Mucosa of descending colon (tissue), 3 donors: Measurements from ENCODE around the gene SIRPA. TPM values are rescaled to one million over a fixed set of nuclear protein-coding genes. Genes with fewer than 3 reads are reported as not detected.

Experiments
- ATAC-seq: fragments of 200-7000 bp; cut with Tn5 transposase; one replicate; pipeline ENCODE4 v1.9.1; 2020; ENCODE audit warnings: mild to moderate bottlenecking, moderate library complexity
- DNase-seq, 3 donors: peaks; one replicate each; pipeline ENCODE4 v3.0.0-alpha.2; 2020
- H3K36me3 ChIP-seq: fragments of 200-600 bp; one replicate; pipeline ENCODE4 v1.8.0; 2021; ENCODE audit warnings: low read depth, mild to moderate bottlenecking
- H3K4me1 ChIP-seq: fragments of 200-600 bp; one replicate; pipeline ENCODE4 v1.8.0; 2021; ENCODE audit warnings: low read depth, mild to moderate bottlenecking
- H3K4me3 ChIP-seq: fragments of 200-600 bp; one replicate; pipeline ENCODE4 v1.8.0; 2021; ENCODE audit warnings: mild to moderate bottlenecking
- H3K9me3 ChIP-seq: fragments of 200-600 bp; one replicate; pipeline ENCODE4 v1.8.0; 2021; ENCODE audit warnings: mild to moderate bottlenecking
- intact Hi-C, 2 donors: fragments of 100-400 bp; cut with DNase I in 1 of 2; cut with micrococcal nuclease in 1 of 2; formaldehyde crosslinking; loops; one replicate each; pipeline versions ENCODE4 v1.11.0 to v1.11.1; 2022; cut with DNase I, micrococcal nuclease
- total RNA-seq, 3 donors: library from RNA; stranded (reverse); fragmentation: NEBNext Ultra II Directional in 2 of 3; extraction: Animal tissue kit (Norgen Biotek cat#: 25700) in 2 of 3; gene quantifications; one replicate each; pipeline versions ENCODE4 v1.2.1 to v1.2.4, GENCODE V29; 2021 to 2023
- TF ChIP-seq, protein P1 (sequence below): fragments of 200-600 bp; IDR thresholded peaks from one replicate; pipeline ENCODE4 v1.8.0; 2022; ENCODE audit warnings: antibody characterized with exemption, mild to moderate bottlenecking
- donor health status: DM: no; HTN: no; CAD: no; lungs with moderate emphysema.
- donor health status: DM: no; HTN: no; CAD: no.
- donor health status: DM: no; HTN: yes; CAD: no.

The SIRPA gene
- total RNA-seq, 3 donors from 2014 or later, result 7.6 to 24.4 (median 14.1) TPM

DNA sequence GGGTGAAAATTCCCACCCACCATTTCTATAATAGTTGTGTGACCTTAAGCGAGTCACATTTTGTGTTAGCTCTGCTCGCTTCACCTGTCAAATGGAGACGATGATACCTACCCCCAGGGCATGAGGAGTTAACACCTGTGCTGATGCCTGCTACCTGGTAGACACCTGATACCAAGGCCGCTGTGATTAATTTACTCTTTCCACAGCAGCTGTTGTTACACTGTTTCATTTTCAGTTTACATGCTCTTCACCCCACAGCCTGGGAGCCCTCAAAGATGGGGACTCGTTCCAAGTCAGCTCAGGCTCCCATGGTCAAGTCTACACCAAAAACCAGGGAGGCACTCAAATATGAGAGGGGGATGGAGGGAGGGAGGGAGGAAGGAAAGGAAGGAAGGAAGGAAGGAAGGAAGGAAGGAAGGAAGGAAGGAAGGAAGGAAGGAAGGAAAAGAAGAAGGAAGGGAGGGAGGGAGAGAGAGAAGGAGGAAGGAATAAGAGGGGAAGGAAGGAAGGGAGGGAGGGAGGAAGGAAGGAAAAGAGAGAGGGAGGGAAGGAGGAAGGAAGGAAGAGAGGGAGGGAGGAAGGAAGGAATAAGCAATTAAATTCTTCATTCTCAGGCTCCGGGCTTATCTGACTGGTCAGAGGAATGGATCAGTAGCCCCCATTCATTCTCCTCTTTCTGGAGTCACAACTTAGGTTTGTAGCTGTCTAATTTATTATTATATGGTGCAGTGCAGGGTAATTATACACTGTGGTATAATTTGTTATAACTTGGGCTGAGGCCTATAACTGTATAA lies 57.7 kb downstream of the SIRPA start:
- no peaks in the 10 kb centered on the region for H3K9me3 ChIP-seq
- DNase-seq (no peak), ATAC-seq (peak; percentile 58)
- H3K4me1 ChIP-seq, result no peaks in the 10 kb centered on the region
- no peaks in the 10 kb centered on the region for H3K36me3 ChIP-seq
- intact Hi-C loops, result no loop called here
- TF ChIP-seq, protein P1, sequence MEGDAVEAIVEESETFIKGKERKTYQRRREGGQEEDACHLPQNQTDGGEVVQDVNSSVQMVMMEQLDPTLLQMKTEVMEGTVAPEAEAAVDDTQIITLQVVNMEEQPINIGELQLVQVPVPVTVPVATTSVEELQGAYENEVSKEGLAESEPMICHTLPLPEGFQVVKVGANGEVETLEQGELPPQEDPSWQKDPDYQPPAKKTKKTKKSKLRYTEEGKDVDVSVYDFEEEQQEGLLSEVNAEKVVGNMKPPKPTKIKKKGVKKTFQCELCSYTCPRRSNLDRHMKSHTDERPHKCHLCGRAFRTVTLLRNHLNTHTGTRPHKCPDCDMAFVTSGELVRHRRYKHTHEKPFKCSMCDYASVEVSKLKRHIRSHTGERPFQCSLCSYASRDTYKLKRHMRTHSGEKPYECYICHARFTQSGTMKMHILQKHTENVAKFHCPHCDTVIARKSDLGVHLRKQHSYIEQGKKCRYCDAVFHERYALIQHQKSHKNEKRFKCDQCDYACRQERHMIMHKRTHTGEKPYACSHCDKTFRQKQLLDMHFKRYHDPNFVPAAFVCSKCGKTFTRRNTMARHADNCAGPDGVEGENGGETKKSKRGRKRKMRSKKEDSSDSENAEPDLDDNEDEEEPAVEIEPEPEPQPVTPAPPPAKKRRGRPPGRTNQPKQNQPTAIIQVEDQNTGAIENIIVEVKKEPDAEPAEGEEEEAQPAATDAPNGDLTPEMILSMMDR, result no peak
- H3K4me3 ChIP-seq, result no peak overlapping the region

- H3K4me1 ChIP-seq, result no peaks in the 10 kb centered on the region
- TF ChIP-seq, protein P1, result no peak
- intact Hi-C loops, result no loop called here
- DNase-seq, result no peak
- no peaks in the 10 kb centered on the region for H3K36me3 ChIP-seq
- no peaks in the 10 kb centered on the region for H3K9me3 ChIP-seq
- H3K4me3 ChIP-seq, result no peak overlapping the region
- peak; percentile 26 for ATAC-seq
Measured at GRCh38 chr20:1953621-1954020, 58.4 kb downstream of the SIRPA start.

DNA sequence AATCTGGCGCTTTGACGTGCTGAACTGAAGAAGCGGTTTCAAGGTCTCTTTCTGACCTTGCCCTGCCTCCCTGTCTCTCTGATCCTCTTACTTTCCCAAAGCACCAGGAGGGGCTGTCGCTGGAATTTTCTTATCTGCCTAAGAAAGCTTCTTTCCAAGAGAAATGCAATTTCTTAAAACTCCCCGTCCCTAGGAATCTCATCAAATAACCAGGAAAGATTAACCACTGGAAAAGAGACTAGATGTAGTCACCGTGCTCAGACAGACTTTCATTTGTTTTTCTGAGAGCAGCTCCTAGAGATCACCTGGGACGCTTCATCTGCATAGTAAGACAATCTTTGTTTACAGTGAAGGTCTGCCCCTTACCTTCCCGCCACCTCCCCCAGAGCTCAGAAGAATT lies 60.0 kb downstream of the SIRPA start:
- no peak for ATAC-seq
- no peak overlapping the region for H3K4me3 ChIP-seq
- H3K36me3 ChIP-seq, result no peaks in the 10 kb centered on the region
- no peaks in the 10 kb centered on the region for H3K4me1 ChIP-seq
- H3K9me3 ChIP-seq, result no peaks in the 10 kb centered on the region
- intact Hi-C loops, result no loop called here
- DNase-seq, result no peak
- TF ChIP-seq, protein P1, result no peak

DNA sequence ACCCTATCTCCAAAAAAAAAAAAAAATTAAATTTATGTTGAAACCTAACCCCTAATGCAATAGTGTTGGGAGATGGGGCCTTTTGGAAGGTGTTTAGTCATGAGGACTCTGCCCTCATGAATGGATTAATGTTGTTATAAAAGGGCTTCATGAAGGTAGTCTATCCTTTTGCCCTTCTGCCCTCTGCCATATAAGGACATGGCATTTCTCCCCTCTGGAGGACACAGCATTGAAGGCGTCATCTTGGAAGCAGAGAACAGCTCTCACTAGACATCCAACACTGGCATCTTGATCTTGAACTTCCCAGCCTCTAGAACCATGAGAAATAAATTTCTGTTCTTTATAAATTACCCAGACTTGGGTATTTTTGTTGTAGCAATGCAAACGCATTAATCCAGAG lies 63.2 kb downstream of the SIRPA start:
- no peak for ATAC-seq
- Histone ChIP-seq H3K9me3 (no peaks in the 10 kb centered on the region), H3K4me1 (no peaks in the 10 kb centered on the region), H3K4me3 (no peak overlapping the region), H3K36me3 (no peaks in the 10 kb centered on the region)
- intact Hi-C loops, result no loop called here
- TF ChIP-seq, protein P1, result no peak
- DNase-seq, result no peak

DNA sequence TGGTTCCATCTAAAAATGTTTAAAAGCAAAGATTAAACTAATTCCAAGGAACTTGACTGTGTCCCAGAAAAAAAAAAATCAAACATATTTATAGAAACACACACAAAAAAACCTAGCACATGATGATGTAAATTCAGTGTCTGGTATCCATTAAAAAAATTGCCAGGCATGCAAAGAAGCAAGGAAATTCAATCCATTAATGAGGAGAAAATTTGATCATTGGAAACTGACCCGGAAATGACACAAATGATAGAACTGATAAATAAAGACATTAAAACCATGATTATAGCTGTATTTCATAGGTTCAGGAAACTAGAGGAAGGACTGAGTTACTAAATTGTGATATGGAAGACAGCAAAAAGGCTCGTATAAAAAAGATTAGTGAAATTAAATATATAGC lies 63.9 kb downstream of the SIRPA start:
- intact Hi-C loops, result no loop called here
- TF ChIP-seq, protein P1, result no peak
- Histone ChIP-seq H3K4me1 (no peaks in the 10 kb centered on the region), H3K4me3 (no peak overlapping the region), H3K36me3 (no peaks in the 10 kb centered on the region), H3K9me3 (no peaks in the 10 kb centered on the region)
- DNase-seq (no peak), ATAC-seq (no peak)
